Mucosa of descending colon (tissue), 3 donors: ENCODE results near the gene AKIP1. TPM values are rescaled to one million over a fixed set of nuclear protein-coding genes. Genes with fewer than 3 reads are reported as not detected.

Source experiments
- ATAC-seq: fragments of 200-7000 bp; cut with Tn5 transposase; one replicate; pipeline ENCODE4 v1.9.1; 2020; ENCODE audit warnings: mild to moderate bottlenecking, moderate library complexity
- DNase-seq, 3 donors: peaks; one replicate each; pipeline ENCODE4 v3.0.0-alpha.2; 2020
- H3K36me3 ChIP-seq: fragments of 200-600 bp; one replicate; pipeline ENCODE4 v1.8.0; 2021; ENCODE audit warnings: low read depth, mild to moderate bottlenecking
- H3K4me1 ChIP-seq: fragments of 200-600 bp; one replicate; pipeline ENCODE4 v1.8.0; 2021; ENCODE audit warnings: low read depth, mild to moderate bottlenecking
- H3K4me3 ChIP-seq: fragments of 200-600 bp; one replicate; pipeline ENCODE4 v1.8.0; 2021; ENCODE audit warnings: mild to moderate bottlenecking
- H3K9me3 ChIP-seq: fragments of 200-600 bp; one replicate; pipeline ENCODE4 v1.8.0; 2021; ENCODE audit warnings: mild to moderate bottlenecking
- intact Hi-C, 2 donors: fragments of 100-400 bp; cut with DNase I in 1 of 2; cut with micrococcal nuclease in 1 of 2; formaldehyde crosslinking; loops; one replicate each; pipeline versions ENCODE4 v1.11.0 to v1.11.1; 2022; cut with DNase I, micrococcal nuclease
- total RNA-seq, 3 donors: library from RNA; stranded (reverse); fragmentation: NEBNext Ultra II Directional in 2 of 3; extraction: Animal tissue kit (Norgen Biotek cat#: 25700) in 2 of 3; gene quantifications; one replicate each; pipeline versions ENCODE4 v1.2.1 to v1.2.4, GENCODE V29; 2021 to 2023
- TF ChIP-seq, protein P1 (sequence below): fragments of 200-600 bp; IDR thresholded peaks from one replicate; pipeline ENCODE4 v1.8.0; 2022; ENCODE audit warnings: antibody characterized with exemption, mild to moderate bottlenecking
- donor health status: DM: no; HTN: no; CAD: no; lungs with moderate emphysema.
- donor health status: DM: no; HTN: no; CAD: no.
- donor health status: DM: no; HTN: yes; CAD: no.

Gene AKIP1
- total RNA-seq, 3 donors from 2014 or later, result 12.6 to 20.1 (median 17.0) TPM

DNA sequence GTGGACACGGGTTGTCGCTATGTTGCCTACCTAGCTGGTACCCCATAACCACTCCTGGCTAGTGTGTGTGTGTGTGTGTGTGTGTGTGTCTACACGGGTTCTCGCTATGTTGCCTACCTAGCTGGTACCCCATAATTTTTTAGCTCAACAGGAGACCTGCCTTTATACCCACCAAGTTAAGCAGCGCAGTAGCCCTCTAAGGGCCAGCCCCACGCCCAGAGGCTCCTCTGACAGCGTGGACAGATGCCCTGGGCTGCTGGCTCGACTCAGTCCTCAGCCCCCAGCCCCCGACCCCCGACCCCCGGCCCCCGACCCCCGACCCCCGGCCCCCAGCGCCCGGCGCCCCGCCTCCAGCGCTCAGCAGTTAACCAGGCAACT, 351 bp upstream of the AKIP1 start:
- Histone ChIP-seq H3K4me1 (no peaks in the 10 kb centered on the region), H3K9me3 (no peaks in the 10 kb centered on the region), H3K36me3 (no peaks in the 10 kb centered on the region), H3K4me3 (peak overlapping the region; percentile 74)
- peak; percentile 9 for ATAC-seq
- TF ChIP-seq, protein P1, sequence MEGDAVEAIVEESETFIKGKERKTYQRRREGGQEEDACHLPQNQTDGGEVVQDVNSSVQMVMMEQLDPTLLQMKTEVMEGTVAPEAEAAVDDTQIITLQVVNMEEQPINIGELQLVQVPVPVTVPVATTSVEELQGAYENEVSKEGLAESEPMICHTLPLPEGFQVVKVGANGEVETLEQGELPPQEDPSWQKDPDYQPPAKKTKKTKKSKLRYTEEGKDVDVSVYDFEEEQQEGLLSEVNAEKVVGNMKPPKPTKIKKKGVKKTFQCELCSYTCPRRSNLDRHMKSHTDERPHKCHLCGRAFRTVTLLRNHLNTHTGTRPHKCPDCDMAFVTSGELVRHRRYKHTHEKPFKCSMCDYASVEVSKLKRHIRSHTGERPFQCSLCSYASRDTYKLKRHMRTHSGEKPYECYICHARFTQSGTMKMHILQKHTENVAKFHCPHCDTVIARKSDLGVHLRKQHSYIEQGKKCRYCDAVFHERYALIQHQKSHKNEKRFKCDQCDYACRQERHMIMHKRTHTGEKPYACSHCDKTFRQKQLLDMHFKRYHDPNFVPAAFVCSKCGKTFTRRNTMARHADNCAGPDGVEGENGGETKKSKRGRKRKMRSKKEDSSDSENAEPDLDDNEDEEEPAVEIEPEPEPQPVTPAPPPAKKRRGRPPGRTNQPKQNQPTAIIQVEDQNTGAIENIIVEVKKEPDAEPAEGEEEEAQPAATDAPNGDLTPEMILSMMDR, result no peak
- DNase-seq, result no peak
- intact Hi-C loops, result no loop called here

DNA sequence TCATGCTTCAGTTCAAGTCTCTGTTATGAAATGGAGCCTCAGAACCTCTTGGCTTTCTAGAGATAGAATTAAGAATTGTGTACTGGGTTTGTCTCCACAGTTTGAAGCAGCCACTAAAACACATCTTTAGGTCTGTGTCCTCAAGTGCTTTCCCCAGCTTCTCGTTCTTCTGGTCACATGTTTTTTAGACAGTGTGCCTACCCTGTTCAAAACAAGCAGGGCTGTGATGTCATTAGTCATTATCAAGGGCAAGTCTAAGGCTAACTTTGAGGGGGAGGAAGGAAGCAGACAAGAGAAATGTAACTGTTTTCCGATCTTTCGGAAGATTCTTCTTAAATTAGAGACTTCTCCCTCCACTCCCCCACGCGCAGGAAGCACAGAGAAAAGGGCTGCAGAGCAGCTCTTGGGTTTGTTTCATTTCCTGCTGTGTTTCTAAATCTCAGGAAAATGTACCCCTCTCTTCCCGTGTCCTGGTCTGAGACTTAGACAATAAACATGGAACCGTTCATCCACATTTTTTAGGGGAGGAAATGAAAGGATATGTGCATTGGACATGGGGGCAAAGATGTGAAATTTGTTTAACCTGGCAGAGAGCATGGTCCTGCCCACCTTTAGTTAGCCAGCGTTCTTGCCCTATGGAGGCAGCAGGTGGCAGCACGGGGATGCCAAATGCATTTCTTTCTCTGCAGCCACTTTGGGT, 3.1 kb downstream of the AKIP1 start:
- no peaks in the 10 kb centered on the region for H3K36me3 ChIP-seq

DNA sequence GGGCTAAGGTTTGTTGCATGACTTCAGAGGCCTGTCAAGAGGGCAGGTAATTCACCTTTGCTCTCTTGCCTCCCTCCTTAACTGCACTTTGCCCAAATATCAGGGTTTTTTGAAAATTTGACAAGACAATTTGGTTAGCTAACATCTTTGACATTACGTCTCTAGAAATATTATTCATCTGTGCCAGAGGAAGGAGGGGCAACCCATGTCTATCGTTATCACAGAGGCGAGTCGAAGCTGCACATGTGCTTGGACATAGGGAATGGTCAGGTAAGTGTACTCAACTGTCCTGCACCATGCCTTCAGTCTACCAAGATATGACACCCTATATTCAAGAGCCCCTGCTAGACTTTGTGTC, 3.7 kb downstream of the AKIP1 start:
- no peak overlapping the region for H3K4me3 ChIP-seq
- ATAC-seq, result no peak
- no peaks in the 10 kb centered on the region for H3K9me3 ChIP-seq
- intact Hi-C loops, result no loop called here
- TF ChIP-seq, protein P1, result no peak
- DNase-seq, result no peak
- H3K36me3 ChIP-seq, result no peaks in the 10 kb centered on the region
- H3K4me1 ChIP-seq, result no peaks in the 10 kb centered on the region

More for the DNA sequence above, 3.1 kb downstream of the AKIP1 start:
- Histone ChIP-seq H3K4me3 (no peak overlapping the region), H3K9me3 (no peaks in the 10 kb centered on the region), H3K4me1 (no peaks in the 10 kb centered on the region)
- TF ChIP-seq, protein P1, result peak; percentile 20
- DNase-seq (peak in 1 of 3 donors; percentile 44), ATAC-seq (no peak)
- intact Hi-C loops, result no loop called here

DNA sequence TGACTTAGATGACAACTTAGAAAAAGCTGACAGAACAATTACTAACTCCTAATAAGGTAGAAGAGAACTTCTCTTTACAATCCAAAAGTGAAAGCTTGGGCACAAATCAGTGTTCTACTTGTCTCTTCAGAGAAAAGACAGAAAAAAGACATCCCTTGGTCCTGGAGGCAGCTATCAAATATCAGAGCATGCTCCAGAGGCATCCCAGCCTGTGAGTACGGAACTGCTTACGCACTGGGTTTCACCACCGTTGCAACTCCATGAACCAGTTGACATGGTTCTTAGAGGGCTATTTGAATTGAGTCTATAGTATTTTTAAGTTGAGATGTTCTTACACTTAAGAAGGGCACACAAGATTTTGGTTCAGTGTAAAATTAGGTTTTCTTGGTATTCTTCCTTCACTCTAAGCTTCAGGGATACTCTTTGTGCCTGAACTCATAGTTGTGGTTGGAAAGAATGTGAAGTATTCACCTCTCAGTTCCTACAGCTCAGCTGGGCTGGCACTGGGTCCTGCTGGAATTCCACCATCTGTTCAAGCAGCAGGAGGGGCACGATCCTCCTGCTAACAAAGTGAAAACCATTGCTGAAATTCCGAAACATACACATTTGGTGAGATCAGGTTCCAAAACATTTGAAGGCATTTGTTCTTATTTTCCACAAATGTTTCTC, 6.3 kb downstream of the AKIP1 start:
- no peaks in the 10 kb centered on the region for H3K36me3 ChIP-seq
- no peak for ATAC-seq
- DNase-seq, result no peak
- H3K4me1 ChIP-seq, result no peaks in the 10 kb centered on the region
- H3K4me3 ChIP-seq, result no peak overlapping the region
- TF ChIP-seq, protein P1, result no peak
- intact Hi-C loops, result no loop called here
- H3K9me3 ChIP-seq, result no peaks in the 10 kb centered on the region

DNA sequence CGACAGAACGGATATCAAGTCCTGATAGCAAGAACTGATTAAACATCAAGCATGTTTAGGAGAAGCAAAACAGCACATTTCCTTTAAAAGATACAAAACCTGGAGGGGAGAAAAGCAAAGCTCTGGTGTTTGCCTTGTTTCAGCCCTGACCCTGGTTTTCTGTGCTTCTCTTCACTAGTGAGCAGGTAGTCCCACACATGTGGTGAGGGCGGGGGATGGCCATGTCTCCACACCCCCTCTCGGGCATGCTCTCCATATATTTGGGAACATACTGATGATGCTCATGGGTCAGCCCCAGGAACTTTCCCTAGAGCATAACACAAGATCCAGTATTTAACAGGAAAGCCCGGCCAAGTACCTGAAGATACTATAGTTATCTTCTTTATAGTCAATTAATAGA, 11.7 kb downstream of the AKIP1 start:
- Histone ChIP-seq H3K9me3 (no peaks in the 10 kb centered on the region), H3K4me3 (no peak overlapping the region), H3K4me1 (no peaks in the 10 kb centered on the region), H3K36me3 (no peaks in the 10 kb centered on the region)
- TF ChIP-seq, protein P1, result no peak
- ATAC-seq, result no peak
- no peak for DNase-seq
- intact Hi-C loops, result no loop called here
